Transverse colon (tissue), 4 donors: ENCODE measurements around the gene SNX8.

Experiments
- EP300 ChIP-seq: sonication (generic); formaldehyde crosslinking; IDR thresholded peaks from one replicate; pipeline ENCODE4 v1.6.1; 2017; ENCODE audit warnings: antibody characterized with exemption, low read depth
- POLR2A ChIP-seq: fragments of 450-650 bp; IDR thresholded peaks from one replicate; pipeline ENCODE4 v1.6.1; 2016; ENCODE audit warnings: antibody characterized with exemption, mild to moderate bottlenecking, moderate library complexity
- POLR2AphosphoS5 ChIP-seq, 3 donors: sonication (generic); formaldehyde crosslinking; IDR thresholded peaks; one replicate each; pipeline ENCODE4 v1.6.1; 2016; ENCODE audit warnings: antibody characterized with exemption in 3 of 3
- TF ChIP-seq, protein P1 (sequence below), 5 experiments: fragments of 200-600 bp in 3 of 5; fragments of 450-650 bp in 2 of 5; sonication (generic) in 3 of 5; IDR thresholded peaks; 1 replicate in 2 of 5; 2 replicates in 3 of 5; pipeline ENCODE4 v1.5.1; 2016 to 2017; ENCODE audit warnings: antibody characterized with exemption in 5 of 5, inconsistent platforms in 3 of 5, mild to moderate bottlenecking in 2 of 5, moderate library complexity in 1 of 5

DNA sequence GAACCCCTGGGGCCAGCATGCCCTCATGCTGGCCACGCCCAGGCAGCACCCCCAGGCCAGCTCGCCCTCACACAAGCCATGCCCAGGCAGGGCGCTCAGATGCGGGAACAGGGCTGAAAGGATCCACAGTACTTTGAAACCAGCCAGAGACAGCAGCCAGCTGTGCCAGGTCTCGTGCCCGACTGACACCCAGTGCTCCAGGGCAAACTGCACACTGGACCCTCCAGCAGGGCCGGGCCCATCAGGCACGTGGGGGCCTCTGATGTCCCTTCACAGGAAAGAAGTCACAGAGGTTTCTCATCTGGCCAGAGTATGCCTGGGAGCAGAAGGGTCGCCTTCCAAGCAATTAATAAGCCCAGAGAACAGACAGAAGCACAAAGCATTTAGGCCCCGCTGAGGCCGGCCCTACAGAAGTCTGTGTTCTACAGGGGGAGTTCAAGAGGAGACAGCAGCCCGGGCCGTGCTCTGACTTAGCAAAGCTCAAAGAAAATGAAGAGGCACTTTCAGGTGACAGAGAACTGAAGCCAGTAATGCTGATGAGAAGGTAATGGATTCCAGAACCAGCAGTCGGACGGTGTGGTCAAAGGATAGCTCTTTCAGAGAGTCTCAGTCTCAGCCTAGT, 102.9 kb downstream of the SNX8 start:
- TF ChIP-seq POLR2A (no peak), POLR2AphosphoS5 (IDR thresholded peaks at IDR 0.05) (no peak), EP300 (no peak)
- TF ChIP-seq, protein P1, sequence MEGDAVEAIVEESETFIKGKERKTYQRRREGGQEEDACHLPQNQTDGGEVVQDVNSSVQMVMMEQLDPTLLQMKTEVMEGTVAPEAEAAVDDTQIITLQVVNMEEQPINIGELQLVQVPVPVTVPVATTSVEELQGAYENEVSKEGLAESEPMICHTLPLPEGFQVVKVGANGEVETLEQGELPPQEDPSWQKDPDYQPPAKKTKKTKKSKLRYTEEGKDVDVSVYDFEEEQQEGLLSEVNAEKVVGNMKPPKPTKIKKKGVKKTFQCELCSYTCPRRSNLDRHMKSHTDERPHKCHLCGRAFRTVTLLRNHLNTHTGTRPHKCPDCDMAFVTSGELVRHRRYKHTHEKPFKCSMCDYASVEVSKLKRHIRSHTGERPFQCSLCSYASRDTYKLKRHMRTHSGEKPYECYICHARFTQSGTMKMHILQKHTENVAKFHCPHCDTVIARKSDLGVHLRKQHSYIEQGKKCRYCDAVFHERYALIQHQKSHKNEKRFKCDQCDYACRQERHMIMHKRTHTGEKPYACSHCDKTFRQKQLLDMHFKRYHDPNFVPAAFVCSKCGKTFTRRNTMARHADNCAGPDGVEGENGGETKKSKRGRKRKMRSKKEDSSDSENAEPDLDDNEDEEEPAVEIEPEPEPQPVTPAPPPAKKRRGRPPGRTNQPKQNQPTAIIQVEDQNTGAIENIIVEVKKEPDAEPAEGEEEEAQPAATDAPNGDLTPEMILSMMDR (IDR thresholded peaks at IDR 0.05): no peak
